ENCODE results near the gene DHCR24. TPM values are rescaled to one million over a fixed set of nuclear protein-coding genes. Genes with fewer than 3 reads are reported as not detected.

The DHCR24 gene
- total RNA-seq, 1 donor from 2014 or later = 84.4 TPM

DNA sequence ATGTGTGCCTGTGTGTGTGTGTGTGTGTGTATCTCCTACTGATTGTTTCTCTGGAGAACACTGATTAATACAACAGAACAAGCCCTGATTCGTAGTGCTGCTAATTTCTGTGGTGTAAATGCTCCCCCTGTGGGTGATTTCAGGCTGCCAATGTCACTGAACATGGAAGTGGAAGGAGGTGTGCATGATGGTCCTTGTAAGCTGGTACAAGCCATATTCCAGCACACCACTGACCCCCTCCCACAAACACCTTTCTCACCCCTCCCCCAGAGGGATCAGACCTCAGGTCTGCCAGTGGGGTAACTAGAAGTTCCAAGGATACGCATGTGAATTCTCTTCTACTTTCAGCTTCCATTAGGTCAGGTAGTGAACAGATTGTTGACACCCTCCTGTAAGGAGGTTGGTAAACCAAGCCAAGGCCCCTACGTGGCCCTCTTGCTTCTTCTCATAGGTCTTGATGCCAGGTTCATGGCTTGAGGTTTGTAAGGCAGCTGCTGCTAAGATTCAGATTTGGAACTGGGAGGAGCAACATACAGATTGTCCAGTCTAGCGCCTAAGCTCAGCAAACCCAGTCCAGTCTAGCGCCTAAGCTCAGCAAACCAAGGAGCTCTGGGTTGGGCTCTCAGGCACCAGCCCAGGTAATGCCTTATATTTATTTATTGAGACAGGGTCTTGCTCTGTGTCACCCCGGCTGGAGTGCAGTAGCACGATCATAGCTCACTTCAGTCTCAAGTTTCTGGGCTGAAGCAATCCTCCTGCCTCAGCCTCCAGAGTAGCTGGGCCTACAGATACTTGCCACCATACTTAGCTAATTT is 38.7 kb downstream of the DHCR24 start:
- no peak for DNase-seq (ENCODE audit: extremely low read depth, low read depth, low spot score)

DNA sequence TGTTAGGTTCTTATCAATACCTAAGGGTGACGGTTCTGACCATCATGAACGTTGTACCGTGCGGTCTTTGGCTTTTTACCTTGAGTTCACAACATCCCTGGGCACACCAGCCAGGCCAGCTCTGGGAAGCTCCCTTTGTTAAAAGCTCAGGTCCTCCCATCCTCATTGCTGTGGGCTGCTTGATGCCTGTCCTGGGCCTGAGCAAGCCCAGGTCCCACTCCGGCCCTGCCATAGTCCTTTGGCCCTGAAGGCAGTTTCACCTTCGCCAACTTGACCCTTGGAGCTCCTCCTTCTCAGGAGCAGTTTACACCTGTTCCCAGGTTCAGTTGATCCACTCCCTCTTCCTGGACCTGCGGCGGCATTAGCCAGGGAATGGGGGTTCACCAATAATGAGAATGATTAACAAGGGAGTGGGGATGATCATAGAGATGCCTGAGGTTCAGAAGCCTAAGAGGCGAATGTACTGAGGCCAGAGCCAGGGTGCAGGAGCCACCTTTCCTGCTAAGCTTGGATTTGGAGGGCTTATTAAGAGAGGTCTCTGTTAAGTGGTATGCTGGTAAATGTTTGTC is 40.2 kb downstream of the DHCR24 start:
- no peak for DNase-seq (ENCODE audit: extremely low read depth, low read depth, low spot score)

DNA sequence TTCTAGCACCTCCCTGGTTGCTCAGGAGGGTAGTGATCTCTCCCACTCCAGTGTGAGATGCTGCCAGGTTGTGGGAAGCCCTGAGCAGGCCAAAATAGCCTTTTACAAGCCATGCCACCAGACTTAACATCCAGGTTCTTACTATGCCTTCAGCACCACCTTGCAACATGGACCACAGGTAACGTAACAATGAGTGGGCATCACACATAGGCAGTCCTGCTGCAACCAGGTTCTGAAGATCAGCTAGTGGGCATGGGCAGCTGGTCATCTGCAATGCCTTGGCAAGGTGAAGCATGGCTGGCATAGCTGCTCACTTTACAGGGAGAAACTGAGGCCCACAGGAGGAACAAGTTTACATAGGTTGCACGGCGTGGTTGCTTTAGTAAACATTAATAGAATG is 40.7 kb downstream of the DHCR24 start:
- no peak for DNase-seq (ENCODE audit: extremely low read depth, low read depth, low spot score)

DNA sequence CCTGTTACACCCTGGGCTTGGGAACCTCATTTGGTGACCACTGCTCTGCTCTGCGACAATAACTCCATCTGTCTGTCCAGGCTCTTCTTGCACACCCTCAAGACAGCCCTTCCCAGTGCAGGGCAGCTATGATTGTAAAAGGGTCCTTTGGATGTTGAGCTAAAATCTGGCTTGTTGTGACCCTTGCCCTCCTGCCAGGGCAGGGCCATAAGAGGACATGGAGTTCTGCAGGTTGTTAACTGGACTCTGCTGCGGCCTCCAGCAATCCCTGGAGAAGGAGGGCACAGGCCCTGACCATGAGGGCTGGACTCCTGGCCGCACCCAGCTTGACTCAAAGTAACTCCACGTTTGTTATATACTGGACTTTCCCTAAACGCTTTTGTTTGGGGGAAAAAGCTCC is 41.2 kb downstream of the DHCR24 start:
- DNase-seq (ENCODE audit: extremely low read depth, low read depth, low spot score) = no peak

DNA sequence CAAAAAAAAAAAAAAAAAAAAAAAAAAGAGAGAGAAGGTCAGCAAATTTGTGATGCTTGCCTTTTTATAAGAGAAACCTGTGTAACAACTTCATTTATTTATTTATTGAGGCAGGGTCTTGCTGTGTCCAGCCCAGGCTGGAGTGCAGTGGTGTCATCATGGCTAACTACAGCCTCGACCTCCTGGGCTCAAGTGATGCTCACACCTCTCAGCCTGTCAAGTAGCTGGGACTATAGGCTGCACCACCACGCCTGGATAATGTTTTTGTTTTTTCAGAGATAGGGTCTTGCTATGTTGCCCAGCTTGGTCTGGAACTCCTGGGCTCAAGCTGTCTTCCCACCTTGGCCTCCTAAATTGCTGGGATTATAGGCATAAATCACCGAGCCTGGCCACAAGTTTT is 42.4 kb downstream of the DHCR24 start:
- DNase-seq (ENCODE audit: extremely low read depth, low read depth, low spot score) = no peak

DNA sequence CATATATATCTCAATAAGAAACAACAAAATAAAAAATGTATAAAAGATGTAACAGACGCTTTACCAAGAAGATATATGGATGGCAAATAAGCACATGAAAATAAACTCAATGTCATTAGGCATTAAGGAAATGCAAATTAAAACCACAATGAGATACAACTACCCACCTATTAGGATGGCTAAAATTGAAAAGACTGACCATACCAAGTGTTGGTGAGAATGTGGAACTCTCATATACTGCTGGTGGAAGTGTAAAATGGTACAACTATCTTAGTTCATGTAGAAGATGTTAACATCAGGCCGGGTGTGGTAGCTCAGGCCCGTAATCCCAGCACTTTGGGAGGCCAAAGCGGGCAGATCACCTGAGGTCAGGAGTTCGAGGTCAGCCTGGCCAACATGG is 43.5 kb downstream of the DHCR24 start:
- no peak for DNase-seq (ENCODE audit: extremely low read depth, low read depth, low spot score)

DNA sequence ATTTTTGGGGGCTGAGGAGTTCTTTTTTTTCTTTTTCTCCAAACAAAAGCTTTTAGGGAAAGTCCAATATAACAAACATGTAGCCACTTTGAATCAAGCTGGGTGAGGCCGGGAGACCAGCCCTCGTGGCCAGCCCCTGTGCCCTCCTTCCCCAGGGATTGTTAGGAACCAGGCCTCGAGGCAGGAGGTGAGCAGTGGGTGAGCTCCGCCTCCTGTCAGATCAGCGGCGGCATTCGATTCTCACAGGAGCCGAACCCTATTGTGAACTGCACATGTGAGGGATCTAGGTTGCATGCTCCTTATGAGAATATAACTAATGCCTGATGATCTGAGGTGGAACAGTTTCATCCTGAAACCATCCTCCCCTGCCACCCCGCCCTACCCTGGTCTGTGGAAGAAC is 44.0 kb downstream of the DHCR24 start:
- no peak for DNase-seq (ENCODE audit: extremely low read depth, low read depth, low spot score)

DNA sequence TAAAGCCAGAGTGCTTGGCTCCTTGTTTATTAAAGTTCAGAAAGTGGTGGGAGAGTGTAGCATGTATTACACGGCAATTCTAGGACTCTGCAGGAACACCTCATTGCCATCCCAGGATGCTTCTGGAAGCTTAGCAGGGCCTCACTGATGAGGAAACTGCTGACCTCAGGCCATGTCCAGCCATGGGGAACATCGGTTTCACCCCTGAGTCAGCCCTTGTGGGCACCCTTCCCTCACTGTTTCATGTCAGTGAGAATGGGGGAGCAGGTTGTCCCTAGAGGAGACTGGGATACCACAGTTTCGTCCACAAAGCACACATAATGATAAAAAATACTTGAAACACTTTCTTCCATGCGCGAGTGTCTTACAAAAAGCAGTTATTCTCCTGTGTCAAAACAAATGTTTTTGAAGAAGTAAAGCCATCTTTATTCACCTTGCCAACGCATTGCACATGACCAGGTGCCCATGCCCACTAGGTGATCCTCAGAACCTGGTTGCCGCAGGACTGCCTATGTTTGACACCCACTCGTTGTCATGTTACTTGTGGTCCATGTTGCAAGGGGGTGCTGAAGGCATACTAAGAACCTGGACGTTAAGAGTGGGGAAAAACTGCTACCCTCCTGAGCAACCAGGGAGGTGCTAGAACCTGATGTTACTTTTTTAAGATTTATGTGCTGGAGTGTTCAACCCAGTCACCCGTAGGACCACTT is 44.6 kb downstream of the DHCR24 start:
- DNase-seq (ENCODE audit: extremely low read depth, low read depth, low spot score) = no peak

DNA sequence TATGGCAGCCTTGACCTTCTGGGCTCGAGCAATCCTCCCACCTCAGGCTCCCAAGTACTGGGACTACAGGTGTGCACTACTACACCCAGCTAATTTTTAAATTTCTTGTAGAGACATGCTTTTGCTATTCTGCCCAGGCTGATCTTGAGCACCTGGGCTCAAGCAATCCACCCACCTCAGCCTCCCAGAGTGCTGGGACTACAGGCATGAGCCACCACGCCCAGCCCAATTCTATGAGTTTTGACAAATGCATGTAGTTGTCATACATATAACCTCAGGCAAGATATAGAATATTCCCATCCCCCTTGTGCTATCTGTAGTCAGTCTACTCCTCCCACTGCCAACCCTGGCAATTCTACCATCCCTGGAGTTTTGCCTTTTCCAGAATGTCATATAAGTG is 47.2 kb downstream of the DHCR24 start:
- DNase-seq (ENCODE audit: extremely low read depth, low read depth, low spot score) = no peak

DNA sequence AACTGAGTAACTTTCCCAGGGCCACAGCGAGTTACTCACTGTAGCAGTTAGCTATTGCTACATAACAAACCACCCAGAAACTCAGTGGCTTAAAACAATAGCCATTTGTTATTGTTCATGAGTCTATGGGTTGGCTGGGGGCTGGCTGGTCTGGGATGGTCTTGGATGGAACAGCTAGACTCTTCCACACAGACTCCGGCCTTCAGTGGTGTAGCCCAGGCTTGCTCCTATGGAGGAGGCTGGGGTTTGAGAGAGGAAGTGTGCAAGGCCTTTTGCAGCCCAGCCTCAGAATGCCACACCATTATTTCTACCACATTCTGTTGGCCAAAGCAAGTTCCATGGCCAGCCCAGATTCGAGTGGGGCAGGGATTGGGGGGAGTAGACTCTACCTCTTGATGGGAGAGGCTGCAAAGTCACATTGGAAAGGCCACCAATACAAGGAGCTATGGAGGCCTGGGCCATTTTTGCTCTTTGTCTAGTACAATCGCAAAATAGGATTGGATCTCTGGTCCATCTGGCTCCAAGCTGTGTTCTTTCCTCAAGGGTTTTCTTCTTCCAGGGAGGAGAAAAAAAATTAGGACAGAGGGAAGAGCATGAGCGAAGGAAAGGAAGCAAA is 48.3 kb downstream of the DHCR24 start:
- no peak for DNase-seq (ENCODE audit: extremely low read depth, low read depth, low spot score)

DNA sequence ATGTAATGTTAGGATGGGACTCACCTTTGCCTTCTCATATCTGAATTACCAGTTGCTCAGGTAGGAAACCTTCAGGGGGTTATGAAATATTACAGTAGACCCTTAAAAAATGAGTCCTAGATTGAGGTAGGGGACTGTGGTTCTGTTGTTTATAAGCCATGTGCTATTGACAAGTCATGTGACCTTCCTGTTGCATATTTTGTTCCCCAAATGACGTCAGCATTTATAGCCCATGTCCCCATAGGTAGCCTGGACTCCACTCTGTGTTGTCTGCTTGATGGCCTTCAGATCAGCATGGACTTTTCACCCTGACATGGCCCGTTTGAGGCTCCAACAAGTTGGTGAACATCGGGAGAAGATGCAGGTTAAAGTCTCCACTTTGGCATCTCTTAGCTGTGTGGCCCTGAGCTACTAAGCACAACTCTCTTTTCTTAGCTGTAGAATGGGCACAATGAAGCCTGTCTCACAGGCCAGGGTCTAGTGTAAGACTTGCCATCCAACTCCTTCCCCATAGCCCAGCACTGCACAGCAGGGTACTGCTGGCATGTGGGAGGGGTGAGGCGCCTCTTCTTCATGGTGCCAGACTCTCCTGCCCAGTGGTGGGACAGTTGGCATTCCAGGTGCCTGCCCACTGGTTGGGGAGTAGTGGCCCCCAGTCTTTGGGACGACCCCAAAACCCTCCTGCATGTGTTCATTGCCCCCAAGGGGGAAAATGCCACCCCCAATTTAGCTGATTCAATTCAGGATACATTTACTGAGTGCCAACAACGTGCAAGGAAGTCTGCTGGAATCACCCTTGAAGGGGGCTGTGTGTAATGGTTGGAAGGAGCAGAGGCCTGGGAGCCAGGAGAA is 49.8 kb downstream of the DHCR24 start:
- DNase-seq (ENCODE audit: extremely low read depth, low read depth, low spot score) = no peak

DNA sequence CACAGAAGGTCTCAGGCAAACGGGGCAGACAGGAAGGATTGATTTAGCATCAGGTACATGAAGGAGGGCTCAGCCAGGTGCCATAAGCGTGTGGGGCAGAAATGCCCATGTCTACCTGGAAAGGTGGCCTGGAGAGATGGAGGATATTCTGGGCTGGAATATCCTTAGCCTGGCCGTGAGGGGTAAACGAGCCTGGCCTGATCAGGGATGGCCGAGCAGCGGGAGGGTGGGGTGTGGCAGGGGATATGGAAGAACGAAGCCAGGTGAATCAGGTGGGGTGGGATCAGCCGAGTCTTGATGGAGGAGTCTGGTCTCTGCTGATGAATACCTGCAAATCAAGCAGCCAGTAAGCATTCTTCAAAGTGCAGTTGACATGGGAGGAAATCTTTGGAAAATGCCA is 50.4 kb downstream of the DHCR24 start:
- no peak for DNase-seq (ENCODE audit: extremely low read depth, low read depth, low spot score)

DNA sequence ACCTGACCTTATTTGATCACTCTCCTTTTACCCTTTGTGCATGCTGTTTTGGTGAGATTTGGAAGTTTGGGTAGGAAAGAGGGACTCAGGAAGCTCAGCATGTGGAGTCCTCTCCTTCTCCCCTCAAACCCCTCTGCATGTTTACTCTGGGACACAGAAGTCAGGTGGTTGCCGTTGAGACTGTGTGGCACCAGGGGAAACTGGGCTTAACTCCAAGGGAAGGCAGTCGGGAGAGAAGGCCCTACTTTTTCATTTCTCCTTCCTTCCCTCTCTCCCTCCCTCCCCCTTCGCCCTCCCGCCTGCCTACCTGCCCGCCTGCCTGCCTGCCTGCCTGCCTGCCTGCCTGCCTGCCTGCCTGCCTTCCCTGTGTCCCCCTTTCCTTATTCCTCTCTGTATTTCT is 51.0 kb downstream of the DHCR24 start:
- DNase-seq (ENCODE audit: extremely low read depth, low read depth, low spot score) = no peak

DNA sequence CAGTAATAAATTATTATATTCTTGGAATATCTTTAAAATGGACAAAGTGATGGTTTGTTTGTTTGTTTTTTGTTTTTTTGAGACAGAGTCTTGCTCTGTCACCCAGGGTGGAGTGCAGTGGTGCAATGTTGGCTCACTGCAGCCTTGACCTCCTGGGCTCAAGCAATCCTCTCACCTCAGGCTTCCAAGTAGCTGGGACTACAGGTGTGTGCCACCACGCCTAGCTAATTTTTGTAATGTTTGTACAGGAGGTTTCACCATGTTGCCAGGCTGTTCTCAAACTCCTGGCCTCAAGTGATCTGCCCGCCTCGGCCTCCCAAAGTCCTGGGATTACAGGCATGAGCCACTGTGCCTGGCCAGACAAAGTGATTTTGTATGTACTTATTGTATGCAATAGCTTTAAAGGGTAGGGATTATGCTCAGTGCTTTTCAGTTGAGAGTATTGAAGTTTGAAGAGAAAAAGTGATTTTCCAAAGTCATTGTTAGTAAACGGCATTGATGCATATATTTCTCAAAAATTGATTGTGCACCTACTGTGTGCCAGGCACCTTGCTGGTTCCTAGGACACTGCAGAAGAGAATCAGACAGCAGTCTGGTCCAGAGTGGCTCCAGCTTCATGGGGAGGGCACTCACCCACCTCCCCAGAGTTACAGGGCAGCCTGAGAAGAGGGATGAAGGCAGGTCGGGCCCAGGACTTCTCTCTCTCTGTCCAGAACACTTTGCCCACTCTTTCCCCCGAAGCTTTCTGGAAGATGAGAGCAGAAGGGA is 51.7 kb downstream of the DHCR24 start:
- no peak for DNase-seq (ENCODE audit: extremely low read depth, low read depth, low spot score)

DNA sequence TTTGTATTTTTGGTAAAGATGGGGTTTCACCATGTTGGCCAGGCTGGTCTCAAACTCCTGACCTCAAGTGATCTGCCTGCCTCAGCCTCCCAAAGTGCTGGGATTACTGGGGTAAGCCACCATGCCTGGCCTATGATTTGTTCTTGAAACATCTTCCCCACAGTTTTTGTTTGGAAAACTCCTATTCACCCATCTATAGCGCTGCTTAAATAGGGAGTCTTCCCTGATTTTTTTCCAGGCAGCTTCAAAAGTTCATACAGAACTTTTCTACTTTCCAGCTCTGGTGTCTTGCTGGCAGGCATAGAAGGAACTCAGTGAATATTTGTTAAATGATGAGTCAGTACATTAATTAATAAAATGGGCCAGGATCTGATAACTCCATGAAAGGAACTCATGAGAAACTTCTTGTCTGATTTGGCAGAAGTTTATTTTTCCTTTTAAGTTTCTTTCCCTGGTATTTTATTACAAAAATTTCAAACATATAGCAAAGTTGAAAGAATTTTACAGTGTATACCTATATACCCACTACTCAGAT is 52.9 kb downstream of the DHCR24 start:
- no peak for DNase-seq (ENCODE audit: extremely low read depth, low read depth, low spot score)

DNA sequence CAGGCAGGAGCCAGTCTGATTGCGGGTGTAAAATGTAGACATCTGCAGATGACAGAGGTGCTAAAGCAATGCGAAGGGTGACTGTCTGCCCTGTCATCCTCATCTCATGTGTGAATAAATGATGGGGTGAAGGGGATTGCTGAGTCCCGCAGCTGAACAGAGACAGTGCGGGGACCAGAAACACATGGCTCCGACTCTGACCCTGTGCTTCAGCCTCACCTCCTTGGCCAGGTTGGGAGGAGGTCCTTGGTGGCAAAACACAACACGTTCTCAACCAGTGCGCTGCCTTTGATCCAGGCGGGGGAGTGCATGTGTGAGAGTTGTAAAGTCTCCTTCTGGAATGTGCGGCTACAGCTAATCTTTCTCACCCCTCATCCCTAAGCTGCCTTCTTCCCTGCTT is 53.9 kb downstream of the DHCR24 start:
- DNase-seq (ENCODE audit: extremely low read depth, low read depth, low spot score) = no peak

DNA sequence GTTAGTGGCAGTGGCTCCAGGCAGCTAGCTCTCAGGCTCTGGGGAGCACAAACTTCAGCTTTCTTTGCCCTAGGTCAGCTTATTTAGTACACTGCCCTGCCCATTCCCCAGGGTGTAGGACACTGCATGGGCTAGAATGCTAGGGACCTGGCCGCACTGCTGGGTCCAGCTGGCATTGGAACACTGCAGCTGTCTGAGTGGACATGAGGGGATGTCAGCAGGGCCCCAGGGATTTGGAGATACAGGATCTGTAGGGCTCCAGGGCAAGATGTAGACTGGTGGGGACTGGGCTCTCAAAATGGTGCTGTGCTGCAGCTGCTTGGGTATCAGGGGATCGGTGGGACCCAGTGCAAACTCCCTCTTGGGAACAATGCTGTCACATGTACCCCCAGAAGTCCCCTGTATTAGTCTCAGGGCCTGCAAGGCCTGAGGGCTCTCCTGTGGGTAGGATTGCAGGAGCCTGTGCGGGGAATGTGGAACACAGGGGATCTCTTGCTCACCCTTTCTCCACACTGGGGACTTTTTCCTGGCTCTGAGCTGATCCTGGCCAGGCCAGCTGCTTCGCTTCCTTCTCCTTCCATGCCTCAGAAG is 60.7 kb downstream of the DHCR24 start:
- no peak for DNase-seq (ENCODE audit: extremely low read depth, low read depth, low spot score)

DNA sequence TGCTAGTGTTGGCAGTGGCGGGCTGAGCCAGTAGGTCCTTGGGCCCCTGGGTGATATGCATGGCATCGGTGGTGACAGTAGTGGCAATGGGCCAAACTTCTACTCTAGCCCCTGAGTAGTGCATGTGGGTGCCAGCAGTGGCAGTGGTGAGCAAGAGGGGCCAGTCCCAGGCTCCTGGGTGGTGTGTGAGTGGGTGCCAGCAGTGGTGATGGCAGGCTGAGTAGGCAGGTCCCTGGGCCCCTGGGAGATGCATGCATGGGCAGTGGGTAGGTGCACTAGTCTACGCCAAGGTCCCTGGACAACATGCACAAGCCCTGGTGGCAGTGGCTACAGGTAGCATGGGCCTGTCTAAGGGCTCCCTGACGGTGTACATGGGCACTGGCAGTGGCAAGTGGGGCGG is 61.3 kb downstream of the DHCR24 start:
- DNase-seq (ENCODE audit: extremely low read depth, low read depth, low spot score) = no peak

DNA sequence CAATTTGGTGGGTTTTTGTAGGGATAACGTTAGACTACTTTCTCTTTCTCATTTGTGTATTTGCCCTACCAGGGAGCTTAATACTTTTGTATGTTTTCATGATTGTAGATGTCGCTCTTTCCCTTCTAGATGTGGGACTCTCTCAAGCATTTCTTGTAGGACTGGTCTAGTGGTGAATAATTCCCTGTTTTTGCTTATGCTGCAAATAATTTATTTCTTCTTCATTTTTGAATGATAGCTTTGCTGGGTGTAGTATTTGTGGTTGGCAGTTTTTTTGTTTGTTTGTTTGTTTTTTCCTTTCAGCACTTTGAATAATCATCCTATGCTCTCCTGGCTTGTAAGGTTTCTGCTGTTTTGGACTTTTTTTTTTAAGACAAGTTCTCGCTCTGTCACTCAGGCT is 63.3 kb downstream of the DHCR24 start:
- DNase-seq (ENCODE audit: extremely low read depth, low read depth, low spot score) = no peak
